GM21529 (cell line): Measurements from ENCODE around the gene MED1.

Source experiments
- ATAC-seq: cut with Tn5 transposase; IDR thresholded peaks from one replicate; pipeline ENCODE4 v1.9.1; 2021; ENCODE audit not compliant: unreplicated experiment

MED1 gene

GRCh38 chr17:39365872-39366271 lies 85.2 kb downstream of the MED1 start:
- ATAC-seq: no peak

- ATAC-seq: no peak
These were observed 85.8 kb downstream of the MED1 start for GRCh38 chr17:39365242-39365641.

- ATAC-seq: no peak
These were observed 86.6 kb downstream of the MED1 start for GRCh38 chr17:39364236-39365025.

GRCh38 chr17:39361064-39361463 lies 90.0 kb downstream of the MED1 start:
- ATAC-seq: no peak

GRCh38 chr17:39360537-39360936 lies 90.5 kb downstream of the MED1 start:
- ATAC-seq: no peak

GRCh38 chr17:39359994-39360393 lies 91.1 kb downstream of the MED1 start:
- ATAC-seq: no peak

GRCh38 chr17:39357986-39358385 lies 93.1 kb downstream of the MED1 start:
- ATAC-seq: no peak

GRCh38 chr17:39357488-39357887 lies 93.6 kb downstream of the MED1 start:
- no peak for ATAC-seq
